HepG2 (cell line): Measurements from ENCODE around the gene SIGLEC7.

Experiments used
- ATF2 ChIP-seq: sonication (generic); formaldehyde crosslinking; IDR thresholded peaks from 2 replicates; pipeline ENCODE4 v1.4.0; 2020; ENCODE audit warnings: missing genetic modification reagents
- EP300 ChIP-seq, 3 experiments: sonication (generic) in 1 of 3; formaldehyde crosslinking in 1 of 3; IDR thresholded peaks; 2 replicates each; pipeline versions ENCODE4 v1.5.1 to v1.6.1; 2011 to 2020; ENCODE audit warnings: low read depth in 2 of 3, low read length in 2 of 3, borderline replicate concordance in 1 of 3, improper control_type of control experiment in 1 of 3, mild to moderate bottlenecking in 1 of 3, missing genetic modification reagents in 1 of 3, moderate library complexity in 1 of 3
- POLR2AphosphoS5 ChIP-seq: IDR thresholded peaks from 2 replicates; pipeline ENCODE4 v1.6.1; 2012; ENCODE audit warnings: low read depth, low read length
- YY1 ChIP-seq: IDR thresholded peaks from 2 replicates; pipeline ENCODE4 v1.6.1; 2011; ENCODE audit warnings: low read length, low read depth, moderate library complexity, mild to moderate bottlenecking; ENCODE audit not compliant: insufficient read depth, insufficient replicate concordance
- ZKSCAN1 ChIP-seq: fragments of 150-350 bp; IDR thresholded peaks from 2 replicates; pipeline ENCODE4 v1.6.1; 2014; ENCODE audit warnings: low read length
- ZUFSP ChIP-seq: sonication (generic); formaldehyde crosslinking; IDR thresholded peaks from 2 replicates; pipeline ENCODE4 v1.9.0; 2021; ENCODE audit warnings: missing genetic modification reagents, mild to moderate bottlenecking, borderline replicate concordance

GRCh38 chr19:51185069-51185867 lies 43.2 kb downstream of the SIGLEC7 start:
- TF ChIP-seq ZKSCAN1: no peak
- no peak for TF ChIP-seq POLR2AphosphoS5
- no peak for TF ChIP-seq ZUFSP (CRISPR knock-in tag)
- no peak for TF ChIP-seq EP300 (IDR thresholded peaks at IDR 0.05; ENCODE audit: low read depth in 2 of 2, low read length in 2 of 2)
- no peak for TF ChIP-seq EP300 (CRISPR knock-in tag; IDR thresholded peaks at IDR 0.05; ENCODE audit: borderline replicate concordance)
- no peak for TF ChIP-seq YY1
- TF ChIP-seq ATF2 (CRISPR knock-in tag): no peak
